GM23338 (cell line): Measurements from ENCODE around the gene ACOXL.

ENCODE experiments used
- CREB1 ChIP-seq: fragments of 250-450 bp; sonication (Bioruptor Pico); IDR thresholded peaks from 2 replicates; pipeline ENCODE4 v1.5.0; 2020; ENCODE audit warnings: low read depth, mild to moderate bottlenecking, moderate library complexity
- EZH2 ChIP-seq: fragments of 200-600 bp; sonication (generic); IDR thresholded peaks from one replicate; pipeline ENCODE4 v1.8.0; 2017; ENCODE audit warnings: antibody characterized with exemption, mild to moderate bottlenecking, low read depth; ENCODE audit not compliant: unreplicated experiment
- EZH2phosphoT487 ChIP-seq: fragments of 200-600 bp; sonication (generic); IDR thresholded peaks from one replicate; pipeline ENCODE4 v1.8.1; 2018; ENCODE audit warnings: antibody characterized with exemption; ENCODE audit not compliant: unreplicated experiment
- JUNB ChIP-seq: IDR thresholded peaks from one replicate; pipeline ENCODE4 v1.6.1; 2016; ENCODE audit warnings: antibody characterized with exemption; ENCODE audit not compliant: unreplicated experiment
- NANOG ChIP-seq: IDR thresholded peaks from 2 replicates; pipeline ENCODE4 v1.6.1; 2016; ENCODE audit warnings: antibody characterized with exemption, borderline replicate concordance
- POLR2AphosphoS5 ChIP-seq: IDR thresholded peaks from 2 replicates; pipeline ENCODE4 v1.6.1; 2016; ENCODE audit warnings: antibody characterized with exemption, low read depth
- STAT1 ChIP-seq: IDR thresholded peaks from one replicate; pipeline ENCODE4 v1.6.1; 2016; ENCODE audit warnings: antibody characterized with exemption; ENCODE audit not compliant: unreplicated experiment
- ZNF114 ChIP-seq: fragments of 250-450 bp; sonication (Bioruptor Pico); IDR thresholded peaks from 2 replicates; pipeline ENCODE4 v1.5.0; 2020; ENCODE audit warnings: mild to moderate bottlenecking, moderate library complexity
- ZNF331 ChIP-seq: fragments of 250-450 bp; sonication (Bioruptor Pico); IDR thresholded peaks from 2 replicates; pipeline ENCODE4 v1.5.0; 2020; ENCODE audit warnings: low read depth, mild to moderate bottlenecking, moderate library complexity
- TF ChIP-seq, protein P1 (sequence below): IDR thresholded peaks from one replicate; pipeline ENCODE4 v1.6.1; 2018; ENCODE audit warnings: antibody characterized with exemption; ENCODE audit not compliant: unreplicated experiment
- TF ChIP-seq, protein P2 (sequence below), 2 experiments: fragments of 200-600 bp in 1 of 2; sonication (generic) in 1 of 2; conservative IDR thresholded peaks; 2 replicates each; pipeline versions ENCODE4 v1.5.1 to v1.6.1; 2016 to 2017; ENCODE audit warnings: antibody characterized with exemption in 2 of 2, low read depth in 2 of 2, mild to moderate bottlenecking in 2 of 2, moderate library complexity in 1 of 2
- TF ChIP-seq, protein P3 (sequence below): IDR thresholded peaks from 2 replicates; pipeline ENCODE4 v1.6.1; 2016; ENCODE audit warnings: antibody characterized with exemption

DNA sequence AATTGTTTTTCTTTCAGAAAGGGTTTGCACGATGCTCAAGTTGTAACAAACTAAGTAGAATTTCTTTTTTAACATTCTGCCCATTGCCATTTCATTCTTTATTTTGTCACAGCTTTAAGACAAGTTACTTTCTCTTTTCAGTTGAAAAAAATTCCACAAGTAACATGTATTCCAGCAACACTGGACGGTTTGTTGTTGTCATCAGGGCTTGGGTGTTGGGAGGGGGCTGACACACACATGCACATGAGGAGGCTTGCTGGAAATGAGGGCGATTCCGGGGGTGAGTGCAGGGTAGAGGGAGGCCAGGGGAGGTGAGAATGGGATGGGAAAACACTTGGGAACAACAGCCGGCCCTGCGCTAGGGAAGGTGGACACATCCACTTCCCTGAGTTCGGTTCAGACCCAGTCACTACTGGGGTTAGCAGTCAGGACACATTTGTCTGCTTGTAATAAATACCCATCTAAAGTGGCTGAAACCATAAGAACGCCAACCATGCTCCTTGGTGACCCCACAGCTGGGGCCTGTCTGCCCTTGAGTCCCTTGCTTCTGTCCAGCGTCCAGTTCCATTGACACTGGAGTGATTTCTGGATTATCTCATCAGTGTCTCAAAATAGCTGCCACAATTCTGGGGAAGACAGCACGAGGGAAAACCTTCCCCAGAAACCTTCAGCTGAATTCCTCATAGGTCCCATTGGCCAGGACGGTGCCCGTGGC lies 246.5 kb downstream of the ACOXL start:
- TF ChIP-seq, protein P1, sequence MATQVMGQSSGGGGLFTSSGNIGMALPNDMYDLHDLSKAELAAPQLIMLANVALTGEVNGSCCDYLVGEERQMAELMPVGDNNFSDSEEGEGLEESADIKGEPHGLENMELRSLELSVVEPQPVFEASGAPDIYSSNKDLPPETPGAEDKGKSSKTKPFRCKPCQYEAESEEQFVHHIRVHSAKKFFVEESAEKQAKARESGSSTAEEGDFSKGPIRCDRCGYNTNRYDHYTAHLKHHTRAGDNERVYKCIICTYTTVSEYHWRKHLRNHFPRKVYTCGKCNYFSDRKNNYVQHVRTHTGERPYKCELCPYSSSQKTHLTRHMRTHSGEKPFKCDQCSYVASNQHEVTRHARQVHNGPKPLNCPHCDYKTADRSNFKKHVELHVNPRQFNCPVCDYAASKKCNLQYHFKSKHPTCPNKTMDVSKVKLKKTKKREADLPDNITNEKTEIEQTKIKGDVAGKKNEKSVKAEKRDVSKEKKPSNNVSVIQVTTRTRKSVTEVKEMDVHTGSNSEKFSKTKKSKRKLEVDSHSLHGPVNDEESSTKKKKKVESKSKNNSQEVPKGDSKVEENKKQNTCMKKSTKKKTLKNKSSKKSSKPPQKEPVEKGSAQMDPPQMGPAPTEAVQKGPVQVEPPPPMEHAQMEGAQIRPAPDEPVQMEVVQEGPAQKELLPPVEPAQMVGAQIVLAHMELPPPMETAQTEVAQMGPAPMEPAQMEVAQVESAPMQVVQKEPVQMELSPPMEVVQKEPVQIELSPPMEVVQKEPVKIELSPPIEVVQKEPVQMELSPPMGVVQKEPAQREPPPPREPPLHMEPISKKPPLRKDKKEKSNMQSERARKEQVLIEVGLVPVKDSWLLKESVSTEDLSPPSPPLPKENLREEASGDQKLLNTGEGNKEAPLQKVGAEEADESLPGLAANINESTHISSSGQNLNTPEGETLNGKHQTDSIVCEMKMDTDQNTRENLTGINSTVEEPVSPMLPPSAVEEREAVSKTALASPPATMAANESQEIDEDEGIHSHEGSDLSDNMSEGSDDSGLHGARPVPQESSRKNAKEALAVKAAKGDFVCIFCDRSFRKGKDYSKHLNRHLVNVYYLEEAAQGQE: no peak
- TF ChIP-seq, protein P2, sequence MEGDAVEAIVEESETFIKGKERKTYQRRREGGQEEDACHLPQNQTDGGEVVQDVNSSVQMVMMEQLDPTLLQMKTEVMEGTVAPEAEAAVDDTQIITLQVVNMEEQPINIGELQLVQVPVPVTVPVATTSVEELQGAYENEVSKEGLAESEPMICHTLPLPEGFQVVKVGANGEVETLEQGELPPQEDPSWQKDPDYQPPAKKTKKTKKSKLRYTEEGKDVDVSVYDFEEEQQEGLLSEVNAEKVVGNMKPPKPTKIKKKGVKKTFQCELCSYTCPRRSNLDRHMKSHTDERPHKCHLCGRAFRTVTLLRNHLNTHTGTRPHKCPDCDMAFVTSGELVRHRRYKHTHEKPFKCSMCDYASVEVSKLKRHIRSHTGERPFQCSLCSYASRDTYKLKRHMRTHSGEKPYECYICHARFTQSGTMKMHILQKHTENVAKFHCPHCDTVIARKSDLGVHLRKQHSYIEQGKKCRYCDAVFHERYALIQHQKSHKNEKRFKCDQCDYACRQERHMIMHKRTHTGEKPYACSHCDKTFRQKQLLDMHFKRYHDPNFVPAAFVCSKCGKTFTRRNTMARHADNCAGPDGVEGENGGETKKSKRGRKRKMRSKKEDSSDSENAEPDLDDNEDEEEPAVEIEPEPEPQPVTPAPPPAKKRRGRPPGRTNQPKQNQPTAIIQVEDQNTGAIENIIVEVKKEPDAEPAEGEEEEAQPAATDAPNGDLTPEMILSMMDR (conservative IDR thresholded peaks at IDR 0.05; ENCODE audit: low read depth in 2 of 2): no peak
- TF ChIP-seq ZNF331 (CRISPR knock-in tag): no peak
- no peak for TF ChIP-seq STAT1
- no peak for TF ChIP-seq JUNB
- no peak for TF ChIP-seq POLR2AphosphoS5
- no peak for TF ChIP-seq EZH2
- no peak for TF ChIP-seq EZH2phosphoT487
- TF ChIP-seq CREB1 (CRISPR knock-in tag): no peak
- TF ChIP-seq, protein P3, sequence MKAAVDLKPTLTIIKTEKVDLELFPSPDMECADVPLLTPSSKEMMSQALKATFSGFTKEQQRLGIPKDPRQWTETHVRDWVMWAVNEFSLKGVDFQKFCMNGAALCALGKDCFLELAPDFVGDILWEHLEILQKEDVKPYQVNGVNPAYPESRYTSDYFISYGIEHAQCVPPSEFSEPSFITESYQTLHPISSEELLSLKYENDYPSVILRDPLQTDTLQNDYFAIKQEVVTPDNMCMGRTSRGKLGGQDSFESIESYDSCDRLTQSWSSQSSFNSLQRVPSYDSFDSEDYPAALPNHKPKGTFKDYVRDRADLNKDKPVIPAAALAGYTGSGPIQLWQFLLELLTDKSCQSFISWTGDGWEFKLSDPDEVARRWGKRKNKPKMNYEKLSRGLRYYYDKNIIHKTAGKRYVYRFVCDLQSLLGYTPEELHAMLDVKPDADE: no peak
- no peak for TF ChIP-seq ZNF114 (CRISPR knock-in tag)
- TF ChIP-seq NANOG: no peak
